Mesendoderm (in vitro differentiated cells): ENCODE measurements around the gene ARF4.

Experiments
- DNase-seq: peaks from one replicate; pipeline ENCODE4 v3.0.0; 2013
- H2AK5ac ChIP-seq: 2 replicates; pipeline ENCODE4 v1.6.1; 2013; ENCODE audit warnings: low read length, inconsistent platforms
- H2BK120ac ChIP-seq: 2 replicates; pipeline ENCODE4 v1.6.1; 2013; ENCODE audit warnings: low read depth, mild to moderate bottlenecking, low read length, moderate library complexity, mixed read lengths
- H2BK15ac ChIP-seq: replicated peaks from 2 replicates; pipeline ENCODE4 v1.6.1; 2013; ENCODE audit warnings: low read depth, mild to moderate bottlenecking, moderate library complexity
- H2BK5ac ChIP-seq: 2 replicates; pipeline ENCODE4 v1.6.1; 2013; ENCODE audit warnings: low read length, inconsistent platforms
- H3K18ac ChIP-seq: 2 replicates; pipeline ENCODE4 v1.6.1; 2013; ENCODE audit warnings: mild to moderate bottlenecking, low read length, mixed read lengths
- H3K23ac ChIP-seq: one replicate; pipeline ENCODE4 v1.6.1; 2013; ENCODE audit warnings: low read length
- H3K27ac ChIP-seq: 2 replicates; pipeline ENCODE4 v1.5.1; 2013; ENCODE audit warnings: low read depth, mild to moderate bottlenecking, inconsistent platforms, low read length, moderate library complexity
- H3K27me3 ChIP-seq: 2 replicates; pipeline ENCODE4 v1.6.1; 2013; ENCODE audit warnings: low read length, control low read depth, mild to moderate bottlenecking, inconsistent platforms; ENCODE audit not compliant: insufficient read depth, poor library complexity
- H3K36me3 ChIP-seq: 2 replicates; pipeline ENCODE4 v1.6.1; 2013; ENCODE audit warnings: low read length, inconsistent platforms; ENCODE audit not compliant: control insufficient read depth, insufficient read depth
- H3K4ac ChIP-seq: one replicate; pipeline ENCODE4 v1.6.1; 2013; ENCODE audit warnings: low read depth, mild to moderate bottlenecking, low read length, moderate library complexity
- H3K4me1 ChIP-seq: 2 replicates; pipeline ENCODE4 v1.6.1; 2013; ENCODE audit warnings: low read depth, low read length, inconsistent platforms; ENCODE audit not compliant: control insufficient read depth
- H3K4me2 ChIP-seq: 2 replicates; pipeline ENCODE4 v1.6.1; 2013; ENCODE audit warnings: low read length
- H3K4me3 ChIP-seq: 2 replicates; pipeline ENCODE4 v1.5.1; 2013; ENCODE audit warnings: mild to moderate bottlenecking, low read length
- H3K56ac ChIP-seq: one replicate; pipeline ENCODE4 v1.6.1; 2013; ENCODE audit warnings: low read length
- H3K79me1 ChIP-seq: 2 replicates; pipeline ENCODE4 v1.6.1; 2013; ENCODE audit warnings: low read length, inconsistent platforms
- H3K79me2 ChIP-seq: 2 replicates; pipeline ENCODE4 v1.6.1; 2013; ENCODE audit warnings: mild to moderate bottlenecking, low read length; ENCODE audit not compliant: control insufficient read depth, insufficient read depth
- H3K9ac ChIP-seq: 2 replicates; pipeline ENCODE4 v1.6.1; 2013; ENCODE audit warnings: low read length, inconsistent platforms
- H4K5ac ChIP-seq: one replicate; pipeline ENCODE4 v1.6.1; 2013; ENCODE audit warnings: low read length
- H4K8ac ChIP-seq: one replicate; pipeline ENCODE4 v1.6.1; 2013; ENCODE audit warnings: low read depth, mild to moderate bottlenecking, control low read depth, low read length, moderate library complexity
- WGBS: extraction: QIAGEN DNeasy Blood & Tissue Kit; methylation state at CpG from one replicate; pipeline ENCODE4 v1.1.7; 2013; ENCODE audit warnings: low lambda C conversion rate, missing lambda C conversion rate; ENCODE audit not compliant: insufficient coverage; ENCODE audit errors: extremely low coverage; 5-methylcytosine and 5-hydroxymethylcytosine counted together

The ARF4 gene

GRCh38 chr3:57575966-57576626, 21.0 kb downstream of the ARF4 start:
- H2AK5ac ChIP-seq = no peak overlapping the region
- WGBS = no CpG with 5 or more reads among the region's 3 CpGs
- no peaks in the 10 kb centered on the region for H3K27me3 ChIP-seq
- H2BK5ac ChIP-seq = no peak overlapping the region
- no peak overlapping the region for H2BK120ac ChIP-seq
- H3K9ac ChIP-seq = no peak overlapping the region
- H2BK15ac ChIP-seq = no peak overlapping the region
- no peak overlapping the region for H3K56ac ChIP-seq
- no peak overlapping the region for H4K5ac ChIP-seq
- no peaks in the 10 kb centered on the region for H3K4me1 ChIP-seq
- no peak overlapping the region for H3K4me2 ChIP-seq
- H3K4ac ChIP-seq = no peak overlapping the region
- H4K8ac ChIP-seq = no peak overlapping the region
- H3K18ac ChIP-seq = no peak overlapping the region
- H3K4me3 ChIP-seq = no peak overlapping the region
- no peak overlapping the region for H3K27ac ChIP-seq
- H3K79me1 ChIP-seq = no peaks in the 10 kb centered on the region
- H3K79me2 ChIP-seq = peaks cover 5% of the 10 kb centered on the region
- H3K36me3 ChIP-seq = peaks cover 3% of the 10 kb centered on the region
- no peak overlapping the region for H3K23ac ChIP-seq
- DNase-seq = no peak

- Histone ChIP-seq H2AK5ac (no peak overlapping the region), H3K4me2 (no peak overlapping the region), H3K27ac (no peak overlapping the region), H3K36me3 (peaks cover 3% of the 10 kb centered on the region), H3K23ac (no peak overlapping the region), H4K8ac (no peak overlapping the region), H3K4me1 (no peaks in the 10 kb centered on the region), H3K79me1 (no peaks in the 10 kb centered on the region), H3K18ac (no peak overlapping the region), H3K56ac (no peak overlapping the region), H2BK15ac (no peak overlapping the region), H3K4me3 (no peak overlapping the region), H4K5ac (no peak overlapping the region), H3K79me2 (no peaks in the 10 kb centered on the region), H2BK5ac (no peak overlapping the region), H3K9ac (no peak overlapping the region), H2BK120ac (no peak overlapping the region), H3K4ac (no peak overlapping the region), H3K27me3 (no peaks in the 10 kb centered on the region)
- no CpG with 5 or more reads among the region's 3 CpGs for WGBS
- DNase-seq = no peak
Observed at GRCh38 chr3:57572096-57572495, 25.0 kb downstream of the ARF4 start.

GRCh38 chr3:57570878-57571277, 26.3 kb downstream of the ARF4 start:
- Histone ChIP-seq H4K8ac (no peak overlapping the region), H4K5ac (no peak overlapping the region), H3K56ac (no peak overlapping the region), H3K36me3 (peaks cover 3% of the 10 kb centered on the region), H2BK5ac (no peak overlapping the region), H3K4me1 (no peaks in the 10 kb centered on the region), H3K4ac (no peak overlapping the region), H3K27me3 (no peaks in the 10 kb centered on the region), H3K18ac (no peak overlapping the region), H3K4me3 (no peak overlapping the region), H3K79me1 (no peaks in the 10 kb centered on the region), H3K79me2 (no peaks in the 10 kb centered on the region), H2AK5ac (no peak overlapping the region), H3K4me2 (no peak overlapping the region), H3K9ac (no peak overlapping the region), H3K23ac (no peak overlapping the region), H2BK15ac (no peak overlapping the region), H3K27ac (no peak overlapping the region), H2BK120ac (no peak overlapping the region)
- no CpG with 5 or more reads among the region's 2 CpGs for WGBS
- DNase-seq = no peak

GRCh38 chr3:57569859-57570450, 27.2 kb downstream of the ARF4 start:
- no peaks in the 10 kb centered on the region for H3K79me1 ChIP-seq
- no CpG with 5 or more reads among the region's 6 CpGs for WGBS
- no peak overlapping the region for H3K4ac ChIP-seq
- no peak overlapping the region for H2BK120ac ChIP-seq
- H3K36me3 ChIP-seq = peaks cover 3% of the 10 kb centered on the region
- no peak overlapping the region for H3K18ac ChIP-seq
- H3K4me3 ChIP-seq = no peak overlapping the region
- H3K27ac ChIP-seq = no peak overlapping the region
- H2BK5ac ChIP-seq = no peak overlapping the region
- H4K5ac ChIP-seq = no peak overlapping the region
- H3K4me2 ChIP-seq = no peak overlapping the region
- no peak for DNase-seq
- H3K4me1 ChIP-seq = no peaks in the 10 kb centered on the region
- H4K8ac ChIP-seq = no peak overlapping the region
- no peak overlapping the region for H3K56ac ChIP-seq
- no peak overlapping the region for H3K9ac ChIP-seq
- no peak overlapping the region for H2BK15ac ChIP-seq
- no peaks in the 10 kb centered on the region for H3K79me2 ChIP-seq
- no peak overlapping the region for H2AK5ac ChIP-seq
- no peak overlapping the region for H3K23ac ChIP-seq
- H3K27me3 ChIP-seq = no peaks in the 10 kb centered on the region

GRCh38 chr3:57559526-57559925, 37.6 kb downstream of the ARF4 start:
- Histone ChIP-seq H3K36me3 (no peaks in the 10 kb centered on the region), H4K5ac (no peak overlapping the region), H3K27me3 (no peaks in the 10 kb centered on the region), H3K4ac (no peak overlapping the region), H3K4me1 (no peaks in the 10 kb centered on the region), H3K79me1 (peaks cover 7% of the 10 kb centered on the region), H3K27ac (no peak overlapping the region), H2BK15ac (no peak overlapping the region), H4K8ac (no peak overlapping the region), H3K23ac (no peak overlapping the region), H3K4me3 (no peak overlapping the region), H2BK120ac (no peak overlapping the region), H3K79me2 (peaks cover 13% of the 10 kb centered on the region), H3K9ac (no peak overlapping the region), H3K18ac (no peak overlapping the region), H2AK5ac (no peak overlapping the region), H3K4me2 (no peak overlapping the region), H3K56ac (no peak overlapping the region), H2BK5ac (no peak overlapping the region)
- no CpG with 5 or more reads among the region's 1 CpG for WGBS
- no peak for DNase-seq
